ENCODE data around the gene RFLNA. TPM values are rescaled to one million over a fixed set of nuclear protein-coding genes. Genes with fewer than 3 reads are reported as not detected.

The RFLNA gene
- total RNA-seq, 2 experiments from 2014 or later = not detected

DNA sequence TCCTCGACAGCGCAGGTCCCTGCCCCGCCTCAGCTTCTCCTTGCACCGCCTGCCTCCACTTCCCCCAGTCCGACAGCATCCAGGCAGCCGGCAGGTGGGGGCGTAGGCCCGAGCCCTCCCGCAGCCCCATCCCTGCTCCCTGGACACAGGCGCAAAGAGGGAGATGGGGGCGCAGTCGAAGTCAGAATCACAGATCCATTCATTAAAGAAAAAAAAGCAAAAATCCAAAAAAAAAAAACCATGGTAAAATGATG is 41.2 kb downstream of the RFLNA start:
- Histone ChIP-seq H3K27ac (ENCODE audit: low read depth in 1 of 2, low read length in 2 of 2) (no peak overlapping the region), H3K9me3 (ENCODE audit: control insufficient read depth in 1 of 2, insufficient read depth in 1 of 2, low read length in 2 of 2) (no peaks in the 10 kb centered on the region), H3K4me1 (ENCODE audit: insufficient read depth, low read length) (no peaks in the 10 kb centered on the region), H3K36me3 (ENCODE audit: insufficient read depth, low read length) (peaks cover 74% of the 10 kb centered on the region), H3K4me3 (ENCODE audit: low read length) (no peak overlapping the region), H3K27me3 (ENCODE audit: control insufficient read depth in 1 of 2, insufficient read depth in 2 of 2, low read length in 2 of 2) (no peaks in the 10 kb centered on the region)
- ATAC-seq (ENCODE audit: poor library complexity) (no peak), DNase-seq (no peak)
- Mint-ChIP-seq H3K27ac (no peak overlapping the region), H3K27me3 (no peaks in the 10 kb centered on the region), H3K4me1 (ENCODE audit: low read depth) (no peaks in the 10 kb centered on the region), H3K36me3 (ENCODE audit: low read depth) (peaks cover 63% of the 10 kb centered on the region), H3K4me3 (no peak overlapping the region), H3K9me3 (no peaks in the 10 kb centered on the region)
- intact Hi-C loops (cut with DNase I, micrococcal nuclease) = no loop called here
- ChIA-PET POLR2A (no interaction called here), CTCF (no interaction called here)
- TF ChIP-seq, protein P1, sequence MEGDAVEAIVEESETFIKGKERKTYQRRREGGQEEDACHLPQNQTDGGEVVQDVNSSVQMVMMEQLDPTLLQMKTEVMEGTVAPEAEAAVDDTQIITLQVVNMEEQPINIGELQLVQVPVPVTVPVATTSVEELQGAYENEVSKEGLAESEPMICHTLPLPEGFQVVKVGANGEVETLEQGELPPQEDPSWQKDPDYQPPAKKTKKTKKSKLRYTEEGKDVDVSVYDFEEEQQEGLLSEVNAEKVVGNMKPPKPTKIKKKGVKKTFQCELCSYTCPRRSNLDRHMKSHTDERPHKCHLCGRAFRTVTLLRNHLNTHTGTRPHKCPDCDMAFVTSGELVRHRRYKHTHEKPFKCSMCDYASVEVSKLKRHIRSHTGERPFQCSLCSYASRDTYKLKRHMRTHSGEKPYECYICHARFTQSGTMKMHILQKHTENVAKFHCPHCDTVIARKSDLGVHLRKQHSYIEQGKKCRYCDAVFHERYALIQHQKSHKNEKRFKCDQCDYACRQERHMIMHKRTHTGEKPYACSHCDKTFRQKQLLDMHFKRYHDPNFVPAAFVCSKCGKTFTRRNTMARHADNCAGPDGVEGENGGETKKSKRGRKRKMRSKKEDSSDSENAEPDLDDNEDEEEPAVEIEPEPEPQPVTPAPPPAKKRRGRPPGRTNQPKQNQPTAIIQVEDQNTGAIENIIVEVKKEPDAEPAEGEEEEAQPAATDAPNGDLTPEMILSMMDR (IDR thresholded peaks at IDR 0.05) = no peak

DNA sequence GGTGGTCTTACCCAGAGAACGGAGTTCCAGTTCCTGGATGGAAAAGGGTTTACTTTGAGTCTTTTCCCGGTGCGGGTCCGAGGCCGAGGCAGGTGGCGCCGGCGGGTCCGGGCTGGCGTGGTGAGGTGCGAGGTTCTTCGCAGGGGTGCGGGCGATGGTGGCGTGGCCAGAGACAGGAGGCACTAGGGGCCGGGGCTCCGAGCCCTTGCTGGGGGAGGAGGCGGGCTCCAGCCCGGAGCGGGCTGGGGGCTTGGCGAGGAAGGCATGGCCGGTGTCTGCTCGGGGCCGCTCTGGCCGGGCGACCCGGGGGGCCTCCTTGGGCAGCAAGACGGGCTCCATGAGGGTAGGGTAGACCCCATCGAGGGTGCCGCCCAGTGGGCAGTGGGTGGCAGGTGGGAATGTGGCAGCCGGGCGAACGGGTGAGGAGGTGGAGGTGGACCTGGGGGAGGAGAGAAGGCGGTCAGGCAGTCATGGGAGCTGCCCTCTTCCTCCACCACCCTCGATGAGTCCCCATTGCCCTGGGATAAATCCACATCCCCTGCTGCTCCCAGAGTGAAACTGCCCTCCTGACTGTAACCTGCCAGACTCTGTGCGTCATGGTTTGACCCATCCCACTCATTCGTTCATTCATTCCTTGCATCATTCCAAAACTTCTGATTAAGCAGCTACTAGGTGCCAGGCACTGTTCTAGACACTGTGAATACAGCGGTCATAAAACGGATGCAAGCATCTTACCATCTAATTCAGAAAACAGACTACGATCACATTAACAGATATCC is 42.0 kb downstream of the RFLNA start:
- POLR2A ChIA-PET = no interaction called here
- no peak overlapping the region for H3K27ac Mint-ChIP-seq
- ATAC-seq (ENCODE audit: poor library complexity) (no peak), DNase-seq (no peak)
- no peaks in the 10 kb centered on the region for H3K9me3 ChIP-seq (ENCODE audit: control insufficient read depth in 1 of 2, insufficient read depth in 1 of 2, low read length in 2 of 2)
- H3K9me3 Mint-ChIP-seq = no peaks in the 10 kb centered on the region
- H3K4me3 ChIP-seq (ENCODE audit: low read length) = no peak overlapping the region
- H3K4me3 Mint-ChIP-seq = no peak overlapping the region
- H3K27ac ChIP-seq (ENCODE audit: low read depth in 1 of 2, low read length in 2 of 2) = no peak overlapping the region
- H3K4me1 ChIP-seq (ENCODE audit: insufficient read depth, low read length) = no peaks in the 10 kb centered on the region
- intact Hi-C loops (cut with DNase I, micrococcal nuclease) = no loop called here
- H3K36me3 Mint-ChIP-seq (ENCODE audit: low read depth) = peaks cover 71% of the 10 kb centered on the region
- no peaks in the 10 kb centered on the region for H3K27me3 ChIP-seq (ENCODE audit: control insufficient read depth in 1 of 2, insufficient read depth in 2 of 2, low read length in 2 of 2)
- H3K27me3 Mint-ChIP-seq = no peaks in the 10 kb centered on the region
- H3K4me1 Mint-ChIP-seq (ENCODE audit: low read depth) = no peaks in the 10 kb centered on the region
- CTCF ChIA-PET = no interaction called here
- TF ChIP-seq, protein P1 (IDR thresholded peaks at IDR 0.05) = no peak
- peaks cover 73% of the 10 kb centered on the region for H3K36me3 ChIP-seq (ENCODE audit: insufficient read depth, low read length)

DNA sequence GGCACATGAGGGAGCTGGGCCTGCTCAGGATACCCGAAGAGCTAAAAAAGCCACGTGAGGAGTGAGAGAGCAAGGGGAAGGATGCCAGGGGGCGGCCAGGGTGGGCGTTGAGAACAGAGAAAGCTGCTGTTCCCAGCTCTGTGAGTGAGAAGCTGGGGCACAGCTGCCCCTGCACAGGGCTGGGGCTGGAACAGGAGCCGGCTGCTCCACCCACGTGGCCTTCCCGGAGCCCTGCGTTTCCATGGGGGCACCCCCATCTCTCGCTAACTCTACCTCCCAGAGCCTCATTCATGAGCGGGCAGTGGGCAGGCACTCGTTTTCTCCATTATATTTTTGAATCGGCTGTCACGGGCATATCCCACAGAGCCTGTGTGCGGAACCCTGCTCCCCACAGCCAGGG is 42.7 kb downstream of the RFLNA start:
- POLR2A ChIA-PET = no interaction called here

More for the DNA sequence above, 42.7 kb downstream of the RFLNA start:
- H3K36me3 Mint-ChIP-seq (ENCODE audit: low read depth) = peaks cover 70% of the 10 kb centered on the region
- DNase-seq = no peak
- Histone ChIP-seq H3K4me1 (ENCODE audit: insufficient read depth, low read length) (no peaks in the 10 kb centered on the region), H3K27me3 (ENCODE audit: control insufficient read depth in 1 of 2, insufficient read depth in 2 of 2, low read length in 2 of 2) (no peaks in the 10 kb centered on the region), H3K9me3 (ENCODE audit: control insufficient read depth in 1 of 2, insufficient read depth in 1 of 2, low read length in 2 of 2) (no peaks in the 10 kb centered on the region), H3K36me3 (ENCODE audit: insufficient read depth, low read length) (peaks cover 71% of the 10 kb centered on the region), H3K4me3 (ENCODE audit: low read length) (no peak overlapping the region), H3K27ac (ENCODE audit: low read depth in 1 of 2, low read length in 2 of 2) (no peak overlapping the region)
- H3K27ac Mint-ChIP-seq = no peak overlapping the region
- H3K27me3 Mint-ChIP-seq = no peaks in the 10 kb centered on the region
- TF ChIP-seq, protein P1 (IDR thresholded peaks at IDR 0.05) = no peak
- CTCF ChIA-PET = no interaction called here
- intact Hi-C loops (cut with DNase I, micrococcal nuclease) = no loop called here
- ATAC-seq (ENCODE audit: poor library complexity) = no peak
- H3K4me1 Mint-ChIP-seq (ENCODE audit: low read depth) = no peaks in the 10 kb centered on the region
- H3K4me3 Mint-ChIP-seq = no peak overlapping the region
- no peaks in the 10 kb centered on the region for H3K9me3 Mint-ChIP-seq

Measured in CD4-positive, alpha-beta T cell (primary cell).